ENCODE data around the gene ABCC1.

DNA sequence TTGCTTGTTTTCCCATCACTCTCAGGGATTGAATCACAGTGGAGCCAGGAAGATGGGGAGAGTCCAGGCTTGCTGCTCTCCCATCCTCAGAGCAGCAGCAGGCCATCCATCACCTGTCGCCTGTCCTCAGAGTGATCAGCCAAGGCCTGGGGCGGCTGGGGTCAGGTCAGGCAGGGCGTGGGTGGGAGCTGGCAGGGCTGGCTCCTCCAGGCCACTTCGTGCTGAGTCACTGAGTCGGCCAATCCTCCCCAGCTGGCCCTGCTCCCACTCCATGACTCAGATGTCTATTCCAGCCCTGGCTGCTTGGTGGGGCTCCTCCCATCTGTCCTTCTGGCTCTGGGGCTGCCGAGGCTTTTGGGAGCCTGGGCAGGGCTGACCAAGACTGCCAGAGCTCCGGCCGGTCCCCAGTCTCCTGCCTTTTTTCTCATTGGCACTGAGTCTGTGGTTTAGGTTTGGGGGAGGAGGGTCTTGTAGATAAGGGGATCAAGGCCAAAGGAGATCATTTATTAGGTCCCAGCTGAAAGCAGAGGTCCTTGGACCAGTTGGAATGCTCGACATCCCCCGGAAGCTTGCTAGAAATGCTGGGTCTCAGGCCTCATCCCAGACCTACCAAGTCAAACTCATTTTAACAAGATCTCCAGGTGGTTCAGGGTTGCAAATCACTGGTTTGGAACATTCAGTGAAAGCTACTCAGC is 72.7 kb downstream of the ABCC1 start:
- TF ChIP-seq POLR2A (IDR thresholded peaks at IDR 0.05) (no peak), CTCF (IDR thresholded peaks at IDR 0.05) (no peak)
